Endothelial cell of umbilical vein (primary cell): ENCODE data around the gene PRKAG2.

Source experiments
- EZH2 ChIP-seq: IDR thresholded peaks from 2 replicates; pipeline ENCODE4 v1.6.1; 2012; ENCODE audit warnings: borderline replicate concordance, low read depth, mild to moderate bottlenecking, moderate library complexity, low read length, inconsistent platforms; ENCODE audit not compliant: severe bottlenecking
- FOS ChIP-seq: IDR thresholded peaks from 2 replicates; pipeline ENCODE4 v1.6.1; 2011; ENCODE audit warnings: mild to moderate bottlenecking, low read length, moderate library complexity, borderline replicate concordance; ENCODE audit not compliant: insufficient read depth
- JUN ChIP-seq: IDR thresholded peaks from 2 replicates; pipeline ENCODE4 v1.6.1; 2011; ENCODE audit warnings: borderline replicate concordance, low read depth; ENCODE audit not compliant: insufficient read length, insufficient read depth
- MYC ChIP-seq: IDR thresholded peaks from one replicate; pipeline ENCODE4 v1.6.1; 2011; ENCODE audit warnings: mild to moderate bottlenecking, low read depth, low read length
- POLR2A ChIP-seq: IDR thresholded peaks from 2 replicates; pipeline ENCODE4 v1.6.1; 2012; ENCODE audit warnings: low read depth, mild to moderate bottlenecking, control low read depth, low read length
- POLR2AphosphoS5 ChIP-seq: IDR thresholded peaks from 2 replicates; pipeline ENCODE4 v1.6.1; 2012; ENCODE audit warnings: low read depth, mild to moderate bottlenecking, control low read depth, low read length, moderate library complexity; ENCODE audit not compliant: insufficient read depth
- TF ChIP-seq, protein P1 (sequence below), 2 donors: IDR thresholded peaks; 1 replicate in 1 of 2; 2 replicates in 1 of 2; pipeline ENCODE4 v1.5.1; 2011; ENCODE audit warnings: low read length in 2 of 2, mild to moderate bottlenecking in 2 of 2, moderate library complexity in 2 of 2, control low read depth in 1 of 2, inconsistent platforms in 1 of 2, low read depth in 1 of 2; ENCODE audit not compliant: insufficient read depth in 1 of 2; ENCODE audit errors: extremely low read depth in 1 of 2
- TF ChIP-seq, protein P2 (sequence below): IDR thresholded peaks from 2 replicates; pipeline ENCODE4 v1.6.1; 2011; ENCODE audit not compliant: insufficient read depth, insufficient read length

DNA sequence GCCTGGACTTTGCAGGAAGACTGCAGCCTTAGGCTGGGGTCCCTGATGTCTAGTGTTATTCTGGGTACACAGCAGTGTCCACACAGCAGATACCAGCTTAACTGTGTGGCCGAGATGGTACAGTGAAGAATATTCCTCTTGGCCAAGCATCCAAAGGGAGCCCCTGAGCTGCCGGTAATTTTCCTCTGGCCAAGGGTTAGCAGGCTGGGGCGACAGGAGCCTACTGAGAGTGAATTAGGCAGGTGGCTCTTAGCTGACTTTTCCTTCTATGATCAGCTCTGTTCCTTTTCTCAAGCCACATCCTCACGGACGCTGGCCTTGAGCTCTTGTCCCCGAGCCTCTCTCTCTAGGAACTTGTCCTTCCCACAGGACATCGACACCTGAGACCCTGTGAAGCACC lies 29.8 kb downstream of the PRKAG2 start:
- TF ChIP-seq POLR2AphosphoS5 = no peak
- TF ChIP-seq POLR2A = no peak
- TF ChIP-seq, protein P1, sequence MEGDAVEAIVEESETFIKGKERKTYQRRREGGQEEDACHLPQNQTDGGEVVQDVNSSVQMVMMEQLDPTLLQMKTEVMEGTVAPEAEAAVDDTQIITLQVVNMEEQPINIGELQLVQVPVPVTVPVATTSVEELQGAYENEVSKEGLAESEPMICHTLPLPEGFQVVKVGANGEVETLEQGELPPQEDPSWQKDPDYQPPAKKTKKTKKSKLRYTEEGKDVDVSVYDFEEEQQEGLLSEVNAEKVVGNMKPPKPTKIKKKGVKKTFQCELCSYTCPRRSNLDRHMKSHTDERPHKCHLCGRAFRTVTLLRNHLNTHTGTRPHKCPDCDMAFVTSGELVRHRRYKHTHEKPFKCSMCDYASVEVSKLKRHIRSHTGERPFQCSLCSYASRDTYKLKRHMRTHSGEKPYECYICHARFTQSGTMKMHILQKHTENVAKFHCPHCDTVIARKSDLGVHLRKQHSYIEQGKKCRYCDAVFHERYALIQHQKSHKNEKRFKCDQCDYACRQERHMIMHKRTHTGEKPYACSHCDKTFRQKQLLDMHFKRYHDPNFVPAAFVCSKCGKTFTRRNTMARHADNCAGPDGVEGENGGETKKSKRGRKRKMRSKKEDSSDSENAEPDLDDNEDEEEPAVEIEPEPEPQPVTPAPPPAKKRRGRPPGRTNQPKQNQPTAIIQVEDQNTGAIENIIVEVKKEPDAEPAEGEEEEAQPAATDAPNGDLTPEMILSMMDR (IDR thresholded peaks at IDR 0.05; ENCODE audit: extremely low read depth in 1 of 2, insufficient read depth in 1 of 2, low read depth in 1 of 2, low read length in 2 of 2) = no peak
- no peak for TF ChIP-seq EZH2
- no peak for TF ChIP-seq JUN
- TF ChIP-seq, protein P2, sequence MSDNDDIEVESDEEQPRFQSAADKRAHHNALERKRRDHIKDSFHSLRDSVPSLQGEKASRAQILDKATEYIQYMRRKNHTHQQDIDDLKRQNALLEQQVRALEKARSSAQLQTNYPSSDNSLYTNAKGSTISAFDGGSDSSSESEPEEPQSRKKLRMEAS = no peak
- no peak for TF ChIP-seq FOS
- no peak for TF ChIP-seq MYC
